ENCODE results near the gene GABPB1. TPM values are rescaled to one million over a fixed set of nuclear protein-coding genes. Genes with fewer than 3 reads are reported as not detected.
"Not testable (repeated sequence)": the region's sequence is repeated elsewhere in the genome, so short reads cannot be mapped to it uniquely, and the experiment has no call there.

The GABPB1 gene
- 30.0 TPM for polyA plus RNA-seq (2013, experiment 1 of 2)
- polyA plus RNA-seq (2013, experiment 2 of 2) = 29.9 TPM

DNA sequence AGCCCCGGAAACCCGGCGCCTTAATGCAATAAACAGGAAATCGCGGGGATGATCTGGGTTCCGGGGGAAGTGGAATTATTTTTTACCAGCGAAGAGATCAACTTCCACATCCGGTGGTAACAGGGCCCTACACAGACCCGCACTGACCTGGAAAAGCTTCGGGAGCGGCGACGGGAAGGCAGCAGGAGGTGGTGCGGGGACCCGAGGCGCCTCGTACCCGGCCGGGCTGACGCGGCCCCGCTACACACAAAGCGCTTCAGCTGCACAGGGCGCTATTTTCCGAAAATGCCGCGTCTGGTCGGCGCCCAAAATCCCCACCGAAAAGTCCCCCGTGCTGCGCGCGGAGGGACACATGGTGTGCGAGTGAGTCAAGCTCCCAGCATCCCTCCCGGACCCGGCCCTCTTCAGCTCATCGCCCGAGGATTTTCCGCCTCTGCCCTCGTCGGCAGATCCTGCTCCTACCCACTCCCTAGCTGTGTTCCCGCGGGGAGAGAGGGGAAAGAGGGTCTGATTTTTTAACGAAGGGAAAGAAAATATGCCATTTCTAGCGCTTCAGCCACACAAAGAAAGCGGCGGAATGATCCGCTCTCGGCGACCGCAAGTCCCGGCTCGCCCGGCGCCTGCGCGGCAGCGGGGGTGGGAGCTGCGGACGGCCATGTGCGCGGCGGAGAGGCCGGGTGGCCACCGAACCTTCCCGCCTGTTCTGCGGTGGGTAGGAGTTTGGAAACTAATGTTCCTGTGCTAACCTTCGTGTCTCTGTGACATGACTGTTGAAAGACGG is at the start of gene GABPB1:
Gene GABPB1, minus strand, starts transcription at position 361 of the 781 bp plus-strand sequence. CDS start 45,400 bp downstream, outside the sequence.
- H3K27me3 ChIP-seq (ENCODE audit: insufficient read depth, low read length) = no peaks in the 10 kb centered on the region
- H3K9ac ChIP-seq (ENCODE audit: low read depth, low read length) = peak within 1 kb of the TSS; percentile 99
- H3K4me1 ChIP-seq (ENCODE audit: insufficient read depth, low read length) = peaks cover 23% of the 10 kb centered on the region
- H3K27ac ChIP-seq (ENCODE audit: low read depth, low read length) = peak within 1 kb of the TSS; percentile 95
- peaks cover 31% of the 10 kb centered on the region for H3K36me3 ChIP-seq (ENCODE audit: insufficient read depth, low read length)
- H3K4me3 ChIP-seq (ENCODE audit: low read length) = peak within 1 kb of the TSS; percentile 91
- no peaks in the 10 kb centered on the region for H3K9me3 ChIP-seq (ENCODE audit: insufficient read depth, low read depth, low read length)
- WGBS = under 1% methylated on average over 67 of the region's 70 CpGs

DNA sequence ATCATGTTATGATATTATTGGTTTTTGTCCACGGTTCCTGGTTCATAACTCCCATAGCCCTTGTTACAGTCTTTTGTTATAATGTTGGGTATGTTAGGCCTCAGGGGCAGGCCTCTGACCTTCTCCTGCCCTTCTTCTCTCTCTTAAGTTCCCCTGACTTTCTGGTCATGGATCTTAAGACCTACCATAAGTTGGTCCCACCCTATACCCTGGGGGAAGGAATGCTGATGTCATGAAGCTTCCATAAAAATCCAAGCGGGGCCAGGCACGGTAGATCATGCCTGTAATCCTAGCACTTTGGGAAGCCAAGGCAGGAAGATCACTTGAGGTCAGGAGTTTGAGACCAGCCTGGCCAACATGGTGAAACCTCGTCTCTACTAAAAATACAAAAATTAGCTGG is 36.6 kb upstream of the GABPB1 start:
- not testable (repeated sequence) for H3K9me3 ChIP-seq (ENCODE audit: insufficient read depth, low read depth, low read length); H3K9ac ChIP-seq (ENCODE audit: low read depth, low read length); H3K27ac ChIP-seq (ENCODE audit: low read depth, low read length); H3K36me3 ChIP-seq (ENCODE audit: insufficient read depth, low read length); H3K4me1 ChIP-seq (ENCODE audit: insufficient read depth, low read length); H3K27me3 ChIP-seq (ENCODE audit: insufficient read depth, low read length); H3K4me3 ChIP-seq (ENCODE audit: low read length)
- 95% methylated on average over 4 of the region's 4 CpGs for WGBS

DNA sequence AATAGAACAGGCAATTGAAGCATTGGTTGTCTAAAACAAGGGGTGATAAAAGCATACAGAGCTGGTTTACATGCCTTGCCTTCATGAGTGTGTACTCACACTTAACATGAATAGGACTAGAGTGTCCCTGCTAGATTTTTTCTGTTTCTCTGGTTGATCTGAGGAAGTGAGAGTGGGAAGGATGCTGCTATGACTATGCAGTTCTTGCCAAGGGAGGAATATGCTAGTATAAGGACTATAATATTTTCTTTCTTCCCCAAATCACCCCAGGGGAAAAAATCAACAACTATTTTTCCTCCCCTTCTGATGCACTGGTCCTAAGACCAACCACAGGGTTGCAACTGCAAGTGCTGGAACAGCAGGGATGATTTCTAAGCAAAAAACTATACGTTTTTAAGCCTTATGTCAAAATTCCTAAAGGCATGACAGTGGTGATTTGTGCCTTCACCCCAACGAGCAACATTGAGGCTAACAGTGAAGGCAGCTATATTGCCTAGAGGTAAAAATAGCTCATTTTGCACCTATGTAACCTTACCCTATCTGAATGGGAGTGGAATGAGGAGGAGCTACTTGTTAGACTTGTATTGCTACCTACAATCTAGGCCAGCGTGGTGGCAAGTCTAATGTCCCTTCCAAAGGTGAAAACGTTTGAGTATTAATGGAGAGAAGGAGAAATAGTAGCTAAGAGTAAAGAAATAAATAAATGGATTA is 35.7 kb upstream of the GABPB1 start:
- no peak overlapping the region for H3K27ac ChIP-seq (ENCODE audit: low read depth, low read length)
- no peak overlapping the region for H3K4me3 ChIP-seq (ENCODE audit: low read length)
- H3K9me3 ChIP-seq (ENCODE audit: insufficient read depth, low read depth, low read length) = no peaks in the 10 kb centered on the region
- H3K9ac ChIP-seq (ENCODE audit: low read depth, low read length) = no peak overlapping the region
- WGBS = 79% methylated on average over 4 of the region's 4 CpGs
- no peaks in the 10 kb centered on the region for H3K36me3 ChIP-seq (ENCODE audit: insufficient read depth, low read length)
- no peaks in the 10 kb centered on the region for H3K4me1 ChIP-seq (ENCODE audit: insufficient read depth, low read length)
- no peaks in the 10 kb centered on the region for H3K27me3 ChIP-seq (ENCODE audit: insufficient read depth, low read length)

DNA sequence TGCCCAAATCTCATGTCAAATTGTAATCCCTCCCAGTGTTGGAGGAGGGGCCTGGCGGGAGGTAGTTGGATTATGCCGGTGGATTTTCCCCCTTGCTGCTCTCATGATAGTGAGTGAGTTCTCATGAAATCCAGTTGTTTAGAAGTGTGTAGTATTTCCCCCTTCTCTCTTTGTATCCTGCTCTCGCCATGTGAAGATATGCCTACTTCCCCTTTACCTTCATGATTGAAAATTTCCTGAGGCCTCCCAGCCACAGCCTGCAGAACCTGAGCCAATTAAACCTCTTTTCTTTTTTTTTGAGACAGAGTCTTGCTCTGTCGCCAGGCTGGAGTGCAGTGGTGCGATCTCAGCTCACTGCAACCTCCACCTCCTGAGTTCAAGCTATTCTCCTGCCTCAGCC is 27.4 kb upstream of the GABPB1 start:
- H3K36me3 ChIP-seq (ENCODE audit: insufficient read depth, low read length); H3K9ac ChIP-seq (ENCODE audit: low read depth, low read length); H3K9me3 ChIP-seq (ENCODE audit: insufficient read depth, low read depth, low read length); H3K4me3 ChIP-seq (ENCODE audit: low read length); H3K4me1 ChIP-seq (ENCODE audit: insufficient read depth, low read length); H3K27me3 ChIP-seq (ENCODE audit: insufficient read depth, low read length); H3K27ac ChIP-seq (ENCODE audit: low read depth, low read length): not testable (repeated sequence)
- WGBS = 95% methylated on average over 5 of the region's 5 CpGs

DNA sequence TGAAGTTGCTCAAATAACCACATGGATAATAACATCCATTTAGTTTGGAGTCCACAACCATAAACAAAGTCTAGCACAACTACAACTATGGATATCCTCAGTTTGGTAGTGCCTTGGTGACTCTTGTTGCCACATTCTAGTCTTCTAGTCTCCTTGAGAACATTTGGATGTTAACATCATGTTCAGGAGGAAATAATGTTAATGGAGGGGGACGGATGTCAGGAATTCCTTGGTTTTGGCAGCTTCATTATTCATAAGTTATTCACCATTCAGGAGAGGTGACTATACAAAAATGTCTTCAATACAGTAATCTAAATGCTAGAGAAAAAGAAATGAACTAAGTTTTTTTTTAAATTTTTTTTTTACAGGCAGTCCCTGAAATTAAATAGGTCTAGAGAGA is 26.4 kb upstream of the GABPB1 start:
- H3K36me3 ChIP-seq (ENCODE audit: insufficient read depth, low read length) = no peaks in the 10 kb centered on the region
- no peaks in the 10 kb centered on the region for H3K27me3 ChIP-seq (ENCODE audit: insufficient read depth, low read length)
- 86% methylated on average over 1 of the region's 1 CpG for WGBS
- H3K9me3 ChIP-seq (ENCODE audit: insufficient read depth, low read depth, low read length) = no peaks in the 10 kb centered on the region
- no peak overlapping the region for H3K27ac ChIP-seq (ENCODE audit: low read depth, low read length)
- H3K4me3 ChIP-seq (ENCODE audit: low read length) = no peak overlapping the region
- H3K9ac ChIP-seq (ENCODE audit: low read depth, low read length) = no peak overlapping the region
- no peaks in the 10 kb centered on the region for H3K4me1 ChIP-seq (ENCODE audit: insufficient read depth, low read length)

DNA sequence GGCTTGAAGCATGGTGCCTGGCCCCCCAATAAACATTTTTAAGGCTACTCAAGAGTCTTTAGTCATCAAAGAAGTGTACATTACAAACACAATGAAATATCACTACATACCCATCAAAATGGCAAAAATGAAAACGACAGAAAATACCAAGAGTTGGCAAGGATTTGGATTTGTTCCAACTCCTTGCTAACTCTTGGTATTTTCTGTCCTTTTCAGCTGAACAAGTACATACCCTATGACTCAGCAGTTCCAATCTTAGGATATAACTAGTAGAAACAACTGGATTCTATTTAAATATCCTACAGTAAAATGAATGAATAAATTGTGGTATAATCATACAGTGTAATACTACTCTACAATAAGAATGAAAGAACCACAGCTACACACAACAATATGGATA is 25.1 kb upstream of the GABPB1 start:
- WGBS = 97% methylated on average over 1 of the region's 1 CpG
- no peaks in the 10 kb centered on the region for H3K9me3 ChIP-seq (ENCODE audit: insufficient read depth, low read depth, low read length)
- no peak overlapping the region for H3K9ac ChIP-seq (ENCODE audit: low read depth, low read length)
- no peaks in the 10 kb centered on the region for H3K27me3 ChIP-seq (ENCODE audit: insufficient read depth, low read length)
- no peaks in the 10 kb centered on the region for H3K4me1 ChIP-seq (ENCODE audit: insufficient read depth, low read length)
- H3K36me3 ChIP-seq (ENCODE audit: insufficient read depth, low read length) = no peaks in the 10 kb centered on the region
- no peak overlapping the region for H3K27ac ChIP-seq (ENCODE audit: low read depth, low read length)
- no peak overlapping the region for H3K4me3 ChIP-seq (ENCODE audit: low read length)

DNA sequence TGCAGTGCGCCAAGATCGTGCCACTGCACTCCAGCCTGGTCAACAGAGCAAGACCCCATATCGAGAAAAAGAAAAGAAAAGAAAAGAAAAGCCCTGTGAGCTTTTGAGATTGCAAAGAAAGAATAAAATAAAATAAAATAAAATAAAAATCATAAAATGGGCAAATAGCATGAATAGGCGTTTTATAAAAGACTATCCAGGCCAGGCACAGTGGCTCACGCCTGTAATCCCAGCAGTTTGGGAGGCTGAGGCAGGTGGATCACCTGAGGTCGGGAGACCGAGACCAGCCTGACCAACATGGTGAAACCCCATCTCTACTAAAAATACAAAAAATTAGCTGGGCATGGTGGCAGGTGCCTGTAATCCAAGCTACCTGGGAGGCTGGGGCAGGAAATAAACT is 24.4 kb upstream of the GABPB1 start:
- WGBS = 93% methylated on average over 7 of the region's 7 CpGs
- H3K36me3 ChIP-seq (ENCODE audit: insufficient read depth, low read length); H3K27me3 ChIP-seq (ENCODE audit: insufficient read depth, low read length); H3K9ac ChIP-seq (ENCODE audit: low read depth, low read length); H3K27ac ChIP-seq (ENCODE audit: low read depth, low read length); H3K4me3 ChIP-seq (ENCODE audit: low read length); H3K4me1 ChIP-seq (ENCODE audit: insufficient read depth, low read length); H3K9me3 ChIP-seq (ENCODE audit: insufficient read depth, low read depth, low read length): not testable (repeated sequence)

DNA sequence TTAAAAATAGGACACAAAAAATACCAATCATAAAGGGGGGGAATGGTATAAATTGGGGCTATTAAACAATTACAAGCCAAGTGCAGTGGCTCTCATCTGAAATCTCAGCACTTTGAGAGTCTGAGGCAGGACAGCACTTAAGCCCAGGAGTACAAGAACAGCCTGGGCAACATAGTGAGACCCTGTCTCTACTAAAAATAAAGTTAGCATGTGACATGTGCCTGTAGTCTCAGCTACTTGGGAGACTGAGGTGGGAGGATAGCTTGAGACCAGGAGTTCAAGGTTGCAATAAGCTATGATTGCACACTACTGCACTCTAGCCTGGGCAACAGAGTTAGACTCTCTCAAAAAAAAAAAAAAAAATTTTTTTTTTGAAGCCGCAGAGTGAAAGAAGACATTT is 23.8 kb upstream of the GABPB1 start:
- Histone ChIP-seq H3K27ac (ENCODE audit: low read depth, low read length) (no peak overlapping the region), H3K36me3 (ENCODE audit: insufficient read depth, low read length) (no peaks in the 10 kb centered on the region), H3K4me1 (ENCODE audit: insufficient read depth, low read length) (no peaks in the 10 kb centered on the region), H3K27me3 (ENCODE audit: insufficient read depth, low read length) (no peaks in the 10 kb centered on the region), H3K4me3 (ENCODE audit: low read length) (no peak overlapping the region), H3K9ac (ENCODE audit: low read depth, low read length) (no peak overlapping the region), H3K9me3 (ENCODE audit: insufficient read depth, low read depth, low read length) (no peaks in the 10 kb centered on the region)
- WGBS = 100% methylated on average over 1 of the region's 1 CpG

DNA sequence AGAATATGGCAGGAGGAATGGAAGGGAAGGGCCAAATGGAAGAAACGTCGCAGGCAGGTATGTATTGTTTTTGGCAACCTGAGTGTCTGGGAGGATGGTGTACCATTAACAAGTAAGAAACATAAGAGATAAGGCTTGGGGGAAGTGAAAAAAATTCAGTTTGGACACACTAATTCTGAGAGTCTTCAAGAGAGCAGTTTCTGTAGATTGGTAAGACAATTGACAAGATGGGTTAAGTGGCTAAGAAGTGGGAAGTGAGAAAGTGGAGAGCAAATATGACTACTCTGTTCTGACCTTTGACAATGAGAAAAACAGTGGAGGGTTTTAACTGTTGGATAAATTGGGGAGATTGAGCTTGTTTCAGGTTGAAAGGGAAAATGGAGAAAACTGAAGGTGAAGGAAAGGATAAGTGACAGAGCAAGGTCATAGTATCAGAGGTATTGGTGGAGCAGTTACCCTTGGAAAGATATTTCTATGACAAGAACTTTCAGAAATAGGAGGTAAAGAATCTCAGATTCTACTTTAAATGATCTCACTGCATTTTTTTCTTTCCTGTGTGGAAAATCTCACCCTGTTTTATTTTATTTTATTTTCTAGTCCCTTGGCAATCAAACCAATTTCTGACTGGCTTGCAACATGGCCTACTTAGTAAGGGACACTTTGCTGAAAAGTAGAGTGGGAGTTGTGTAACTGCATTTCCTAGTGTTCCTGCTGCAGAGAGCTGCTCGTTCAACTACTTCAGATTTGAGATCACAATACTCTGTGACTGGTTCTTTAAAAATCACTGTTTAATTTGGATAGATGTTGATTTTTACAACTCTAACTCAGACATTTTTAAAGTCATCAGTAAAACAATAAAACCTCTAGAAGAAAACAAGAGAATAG is 23.1 kb upstream of the GABPB1 start:
- Histone ChIP-seq H3K9me3 (ENCODE audit: insufficient read depth, low read depth, low read length) (no peaks in the 10 kb centered on the region), H3K36me3 (ENCODE audit: insufficient read depth, low read length) (no peaks in the 10 kb centered on the region), H3K27ac (ENCODE audit: low read depth, low read length) (no peak overlapping the region), H3K9ac (ENCODE audit: low read depth, low read length) (no peak overlapping the region), H3K27me3 (ENCODE audit: insufficient read depth, low read length) (no peaks in the 10 kb centered on the region), H3K4me3 (ENCODE audit: low read length) (no peak overlapping the region), H3K4me1 (ENCODE audit: insufficient read depth, low read length) (no peaks in the 10 kb centered on the region)
- 98% methylated on average over 3 of the region's 3 CpGs for WGBS

DNA sequence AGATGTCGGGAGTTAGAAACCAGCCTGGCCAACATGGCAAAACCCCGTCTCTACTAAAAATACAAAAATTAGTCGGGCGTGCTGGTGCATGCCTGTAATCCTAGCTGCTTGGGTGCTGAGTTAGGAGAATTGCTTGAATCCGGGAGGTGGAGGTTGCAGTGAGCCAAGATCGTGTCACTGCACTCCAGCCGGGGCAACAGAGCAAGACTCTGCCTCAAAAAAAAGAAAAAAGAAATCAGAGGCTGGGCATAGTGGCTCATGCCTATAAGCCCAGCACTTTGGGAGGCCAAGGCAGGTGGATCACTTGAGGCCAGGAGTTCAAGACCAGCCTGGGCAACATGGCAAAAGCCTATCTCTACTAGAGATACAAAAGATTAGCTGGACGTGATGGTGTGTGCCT is 14.6 kb upstream of the GABPB1 start:
- H3K9me3 ChIP-seq (ENCODE audit: insufficient read depth, low read depth, low read length); H3K27me3 ChIP-seq (ENCODE audit: insufficient read depth, low read length); H3K4me3 ChIP-seq (ENCODE audit: low read length); H3K9ac ChIP-seq (ENCODE audit: low read depth, low read length); H3K4me1 ChIP-seq (ENCODE audit: insufficient read depth, low read length); H3K27ac ChIP-seq (ENCODE audit: low read depth, low read length): not testable (repeated sequence)
- peaks cover 32% of the 10 kb centered on the region for H3K36me3 ChIP-seq (ENCODE audit: insufficient read depth, low read length)
- WGBS = 95% methylated on average over 8 of the region's 8 CpGs

DNA sequence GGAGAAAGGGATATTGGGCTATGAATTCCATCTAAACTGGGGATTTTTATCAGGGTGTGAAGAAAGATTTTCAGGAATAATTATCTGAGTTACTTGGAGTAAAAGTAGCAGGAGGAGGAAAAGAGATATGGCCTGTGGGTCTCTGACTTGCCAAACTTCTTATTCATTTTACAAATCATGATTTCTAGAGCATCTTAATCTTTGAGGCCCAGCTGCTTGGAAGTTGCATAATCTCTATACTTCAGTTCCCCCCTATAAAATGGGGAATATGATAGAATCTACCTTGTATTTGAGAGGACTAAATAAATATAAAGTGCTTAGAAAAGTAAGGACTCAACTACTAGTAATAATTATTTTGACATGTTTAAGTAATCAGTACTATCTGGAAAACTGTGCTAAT is 11.0 kb upstream of the GABPB1 start:
- Histone ChIP-seq H3K27ac (ENCODE audit: low read depth, low read length) (no peak overlapping the region), H3K27me3 (ENCODE audit: insufficient read depth, low read length) (no peaks in the 10 kb centered on the region), H3K36me3 (ENCODE audit: insufficient read depth, low read length) (peaks cover 63% of the 10 kb centered on the region), H3K4me1 (ENCODE audit: insufficient read depth, low read length) (no peaks in the 10 kb centered on the region), H3K4me3 (ENCODE audit: low read length) (no peak overlapping the region), H3K9ac (ENCODE audit: low read depth, low read length) (no peak overlapping the region), H3K9me3 (ENCODE audit: insufficient read depth, low read depth, low read length) (no peaks in the 10 kb centered on the region)
